ENCODE results near the gene KIAA2012.

The KIAA2012 gene

GRCh38 chr2:202037086-202037485 is 36.0 kb upstream of the KIAA2012 start:
- TF ChIP-seq CTCF (IDR thresholded peaks at IDR 0.05), result no peak

GRCh38 chr2:202038471-202039277 is 34.4 kb upstream of the KIAA2012 start:
- TF ChIP-seq CTCF (IDR thresholded peaks at IDR 0.05), result no peak

- TF ChIP-seq CTCF (IDR thresholded peaks at IDR 0.05), result no peak
These were observed 33.6 kb upstream of the KIAA2012 start for GRCh38 chr2:202039278-202040078.

GRCh38 chr2:202040079-202040844 is 32.8 kb upstream of the KIAA2012 start:
- TF ChIP-seq CTCF (IDR thresholded peaks at IDR 0.05), result no peak

GRCh38 chr2:202042444-202042843 is 30.6 kb upstream of the KIAA2012 start:
- no peak for TF ChIP-seq CTCF (IDR thresholded peaks at IDR 0.05)

- TF ChIP-seq CTCF (IDR thresholded peaks at IDR 0.05), result no peak
These were observed 29.6 kb upstream of the KIAA2012 start for GRCh38 chr2:202043475-202043874.

- no peak for TF ChIP-seq CTCF (IDR thresholded peaks at IDR 0.05)
These were observed 28.3 kb upstream of the KIAA2012 start for GRCh38 chr2:202044777-202045176.

Data from LNCAP (cell line).